Adrenal gland (tissue), 12 donors: Measurements from ENCODE around the gene SRBD1. TPM values are rescaled to one million over a fixed set of nuclear protein-coding genes. Genes with fewer than 3 reads are reported as not detected.

ENCODE experiments used
- DNase-seq, 7 donors: peaks; one replicate each; pipeline ENCODE4 v3.0.0-alpha.2; 2019 to 2020
- H3K27ac ChIP-seq, 5 donors: fragments of 200-600 bp; sonication (generic) in 4 of 5; 1 replicate in 3 of 5; 2 replicates in 2 of 5; pipeline versions ENCODE4 v1.5.1 to v1.8.0; 2016 to 2020; ENCODE audit warnings: mild to moderate bottlenecking in 1 of 5
- H3K27me3 ChIP-seq: fragments of 200-600 bp; 2 replicates; pipeline ENCODE4 v1.8.0; 2021
- H3K36me3 ChIP-seq, 2 donors: fragments of 200-600 bp; replicated peaks in 1 of 2; 1 replicate in 1 of 2; 2 replicates in 1 of 2; pipeline versions ENCODE4 v1.5.1 to v1.8.0; 2018 to 2022
- H3K4me1 ChIP-seq, 2 donors: fragments of 200-600 bp; replicated peaks in 1 of 2; 1 replicate in 1 of 2; 2 replicates in 1 of 2; pipeline versions ENCODE4 v1.5.1 to v1.8.0; 2018 to 2021
- H3K4me3 ChIP-seq, 4 donors: fragments of 200-600 bp; sonication (generic) in 3 of 4; one replicate each; pipeline ENCODE4 v1.5.1; 2016 to 2018
- H3K9me3 ChIP-seq, 3 donors: fragments of 200-600 bp; sonication (generic) in 1 of 3; replicated peaks in 1 of 3; 1 replicate in 2 of 3; 2 replicates in 1 of 3; pipeline versions ENCODE4 v1.5.1 to v1.8.0; 2016 to 2021
- CTCF ChIP-seq, 6 experiments: fragments of 450-650 bp in 4 of 6; fragments of 200-600 bp in 2 of 6; sonication (generic) in 1 of 6; IDR thresholded peaks; 1 replicate in 5 of 6; 2 replicates in 1 of 6; pipeline versions ENCODE4 v1.5.1 to v1.8.0; 2016 to 2021; ENCODE audit warnings: antibody characterized with exemption in 6 of 6, mild to moderate bottlenecking in 2 of 6, moderate library complexity in 1 of 6
- POLR2A ChIP-seq, 2 donors: fragments of 450-650 bp; IDR thresholded peaks; one replicate each; pipeline ENCODE4 v1.6.1; 2017; ENCODE audit warnings: antibody characterized with exemption in 2 of 2, mild to moderate bottlenecking in 2 of 2, moderate library complexity in 1 of 2
- WGBS, 4 donors: extraction: QIAGEN DNeasy Blood & Tissue Kit in 2 of 4; methylation state at CpG; one replicate each; pipeline versions ENCODE4 v1.1.5 to v1.1.7; 2013 to 2017; 5-methylcytosine and 5-hydroxymethylcytosine counted together
- intact Hi-C, 2 donors: fragments of 100-400 bp; cut with DNase I; formaldehyde crosslinking; loops; one replicate each; pipeline versions ENCODE4 v1.14.1 to v1.15.0; 2022 to 2023
- polyA plus RNA-seq, 3 donors: library from polyadenylated mRNA; stranded (reverse); fragments of 200-250 nt in 2 of 3; fragments of 350-450 nt in 1 of 3; fragmentation: Illumina TruSeq in 1 of 3; extraction: RNeasy Lipid Tissue Mini Kit (QIAGEN cat#74804) in 1 of 3; gene quantifications; one replicate each; pipeline ENCODE4 v1.2.3, GENCODE V29; 2013 to 2014
- total RNA-seq, 9 donors: library from RNA; depleted of rRNA in 4 of 9; stranded (reverse); fragments of >200 nt in 4 of 9; fragments of 120-200 nt in 1 of 9; fragmentation: NEBNext Ultra II Directional in 1 of 9; extraction: Animal tissue kit (Norgen Biotek cat#: 25700) in 1 of 9; gene quantifications; one replicate each; pipeline versions ENCODE4 v1.1.0 to v1.2.4, GENCODE V29; 2013 to 2023
- donor health status: healthy with polysubstance abuse.
- donor health status: Bipolar disorder and iron deficiency.
- donor health status: DM: yes; HTN: yes; CAD: no.
- donor health status: DM: no; HTN: no; CAD: no.
- donor health status: DM: no; HTN: no; CAD: no.
- donor health status: DM: yes; HTN: yes; CAD: no.

Gene SRBD1
- total and polyA plus RNA-seq, 12 donors = 2.7 to 21.6 (median 13.8) TPM

- intact Hi-C loops = loop anchor here in 1 of 2 donors (5.0 kb wide), 1 partner anchor 290 kb away; no protein-coding TSS in a partner anchor
- H3K4me1 ChIP-seq = peaks cover 6 to 24% of the 10 kb centered on the region in 2 donors
- H3K27me3 ChIP-seq = no peaks in the 10 kb centered on the region
- TF ChIP-seq POLR2A (IDR thresholded peaks at IDR 0.05) = no peak
- no peak for TF ChIP-seq CTCF (IDR thresholded peaks at IDR 0.05)
- WGBS, 4 donors = 83 to 88% (median 85%) methylated on average over 9 of the region's 9 CpGs
- DNase-seq = no peak
- H3K9me3 ChIP-seq = no peaks in the 10 kb centered on the region
- no peak overlapping the region for H3K27ac ChIP-seq
- H3K36me3 ChIP-seq = no peaks in the 10 kb centered on the region
- H3K4me3 ChIP-seq = no peak overlapping the region
Observed at GRCh38 chr2:45647356-45647755, 36.3 kb upstream of the SRBD1 start.

GRCh38 chr2:45646289-45646688 is 35.2 kb upstream of the SRBD1 start:
- H3K36me3 ChIP-seq = no peaks in the 10 kb centered on the region
- H3K9me3 ChIP-seq = no peaks in the 10 kb centered on the region
- no peak overlapping the region for H3K4me3 ChIP-seq
- no peak for TF ChIP-seq CTCF (IDR thresholded peaks at IDR 0.05)
- no peak for TF ChIP-seq POLR2A (IDR thresholded peaks at IDR 0.05)
- intact Hi-C loops = loop anchor here in 1 of 2 donors (5.0 kb wide), 1 partner anchor 291 kb away; no protein-coding TSS in a partner anchor
- H3K4me1 ChIP-seq = peaks cover 6 to 21% of the 10 kb centered on the region in 2 donors
- no peaks in the 10 kb centered on the region for H3K27me3 ChIP-seq
- H3K27ac ChIP-seq = no peak overlapping the region
- DNase-seq = no peak
- 83 to 96% (median 94%) methylated on average over 2 of the region's 2 CpGs for WGBS, 4 donors

DNA sequence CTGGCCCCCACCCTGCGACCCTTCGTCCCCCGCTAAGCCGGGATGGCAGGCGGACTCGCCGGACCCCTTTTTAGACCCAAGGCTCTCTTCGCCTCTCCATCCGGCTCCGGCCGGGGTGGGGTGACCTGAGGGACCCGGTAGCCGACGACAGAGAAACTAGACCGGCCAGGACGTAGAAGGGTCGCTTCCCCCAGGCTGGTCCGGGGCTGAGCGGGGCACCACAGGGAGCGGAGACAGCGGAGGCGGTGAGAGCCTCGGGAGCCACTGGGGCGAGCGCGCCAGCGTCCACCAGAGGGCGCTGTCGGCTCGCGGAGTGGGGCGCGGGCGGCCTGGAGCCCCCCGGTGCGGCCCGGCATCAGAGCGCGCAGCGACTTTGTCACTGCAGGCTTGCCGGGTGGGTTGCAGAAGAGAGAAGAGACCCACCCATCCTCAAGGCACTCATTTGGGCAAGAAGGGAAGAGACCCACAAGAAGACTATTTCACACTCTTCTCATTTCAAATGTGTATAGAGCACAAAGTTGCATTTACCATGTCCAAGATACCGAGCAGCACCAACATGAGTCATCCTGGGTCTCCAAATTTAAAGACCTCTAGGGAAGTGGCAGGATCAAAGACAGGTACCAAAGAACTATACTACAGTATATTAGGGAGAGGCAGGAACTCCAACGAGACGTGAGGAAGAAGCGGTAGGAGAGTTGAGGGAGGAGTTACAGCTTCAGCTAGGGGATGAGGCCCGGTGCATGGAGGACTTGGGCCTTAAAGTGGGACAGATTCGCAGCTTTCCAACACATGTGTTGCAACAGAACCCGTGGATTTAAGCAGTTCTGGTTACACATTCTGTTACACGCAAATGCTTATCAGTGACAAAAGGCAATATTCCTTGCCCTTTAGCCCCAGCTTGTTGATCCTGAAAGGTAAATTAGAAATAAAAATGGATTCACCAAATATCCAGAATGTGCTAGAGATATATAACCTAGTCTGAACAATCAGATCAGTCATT is 32.8 kb upstream of the SRBD1 start:
- Histone ChIP-seq H3K4me1 (peaks cover 0 to 13% of the 10 kb centered on the region in 2 donors), H3K27me3 (no peaks in the 10 kb centered on the region), H3K4me3 (peak overlapping the region; percentile 51 to 71 (median 60)), H3K27ac (peak overlapping the region in 1 of 5 donors; percentile 43), H3K9me3 (no peaks in the 10 kb centered on the region), H3K36me3 (no peaks in the 10 kb centered on the region)
- TF ChIP-seq CTCF (IDR thresholded peaks at IDR 0.05) (peak; percentile 77 to 99 (median 94)), POLR2A (IDR thresholded peaks at IDR 0.05) (no peak)
- intact Hi-C loops = loop anchor here (2.0 to 5.0 kb wide), 2 partner anchors 133 to 137 kb away; no protein-coding TSS in a partner anchor
- 12 to 33% (median 14%) methylated on average over 15 to 49 of the region's 49 CpGs for WGBS, 4 donors
- DNase-seq = peak; percentile 48 to 77 (median 67)

DNA sequence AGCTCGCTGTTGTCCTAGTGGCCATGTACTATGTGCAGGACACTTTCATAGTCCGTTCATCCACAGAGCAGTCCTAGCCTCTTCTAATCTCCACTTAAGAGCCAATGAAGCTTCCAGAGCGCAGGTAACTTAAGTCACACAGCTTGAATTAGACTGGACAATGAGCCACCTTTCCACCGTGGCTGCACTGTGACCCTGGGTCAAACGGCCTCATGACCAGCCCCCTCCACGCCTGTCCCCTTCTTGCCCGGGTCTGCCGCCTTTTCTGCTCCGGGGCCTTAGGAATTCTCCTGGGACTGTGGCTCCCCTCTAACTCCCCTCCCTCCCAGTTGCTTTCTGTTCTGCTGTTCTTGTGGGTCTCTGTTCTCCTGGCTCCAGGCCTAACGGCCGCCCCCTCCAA is 32.0 kb upstream of the SRBD1 start:
- Histone ChIP-seq H3K4me1 (peaks cover 0 to 13% of the 10 kb centered on the region in 2 donors), H3K27ac (peak overlapping the region in 1 of 5 donors; percentile 43), H3K27me3 (no peaks in the 10 kb centered on the region), H3K36me3 (no peaks in the 10 kb centered on the region), H3K9me3 (no peaks in the 10 kb centered on the region), H3K4me3 (peak overlapping the region; percentile 51 to 71 (median 60))
- 19 to 29% (median 22%) methylated on average over 11 of the region's 11 CpGs for WGBS, 4 donors
- TF ChIP-seq POLR2A (IDR thresholded peaks at IDR 0.05) = no peak
- no peak for TF ChIP-seq CTCF (IDR thresholded peaks at IDR 0.05)
- peak in 1 of 7 donors; percentile 17 for DNase-seq
- intact Hi-C loops = loop anchor here (2.0 to 5.0 kb wide), 2 partner anchors 134 to 138 kb away; no protein-coding TSS in a partner anchor
